ENCODE data around the gene SYMPK.
"Not testable (repeated sequence)": the region's sequence is repeated elsewhere in the genome, so short reads cannot be mapped to it uniquely, and the experiment has no call there.

SYMPK gene

GRCh38 chr19:45800070-45800553, 62.8 kb downstream of the SYMPK start:
- no peak for DNase-seq

- not testable (repeated sequence) for DNase-seq
Observed at GRCh38 chr19:45799541-45799940, 63.4 kb downstream of the SYMPK start.

- DNase-seq: peak; percentile 64 to 72
Observed at GRCh38 chr19:45798995-45799517, 63.9 kb downstream of the SYMPK start.

GRCh38 chr19:45794627-45795026, 68.3 kb downstream of the SYMPK start:
- no peak for DNase-seq

- no peak for DNase-seq
Observed at GRCh38 chr19:45793876-45794275, 69.1 kb downstream of the SYMPK start.

- DNase-seq: no peak
Observed at GRCh38 chr19:45793178-45793564, 69.8 kb downstream of the SYMPK start.

GRCh38 chr19:45792470-45793177, 70.3 kb downstream of the SYMPK start, which contains the start of gene DMWD:
TSS of gene DMWD (minus strand) at chr19:45792845. CDS start at chr19:45792756, 89 bp downstream.
- DNase-seq: peak; percentile 100

- peak; percentile 28 to 47 for DNase-seq
Observed at GRCh38 chr19:45791744-45792469, 71.0 kb downstream of the SYMPK start.

GRCh38 chr19:45790942-45791341, 72.0 kb downstream of the SYMPK start:
- peak in 1 of 2 experiments; percentile 33 for DNase-seq

- DNase-seq: no peak
Observed at GRCh38 chr19:45789035-45789786, 73.7 kb downstream of the SYMPK start.

- no peak for DNase-seq
Observed at GRCh38 chr19:45786533-45786894, 76.4 kb downstream of the SYMPK start.

GRCh38 chr19:45785781-45786532, 77.0 kb downstream of the SYMPK start:
- DNase-seq: no peak

- no peak for DNase-seq
Observed at GRCh38 chr19:45785097-45785496, 77.8 kb downstream of the SYMPK start.

- DNase-seq: no peak
Observed at GRCh38 chr19:45784096-45784495, 78.9 kb downstream of the SYMPK start.

GRCh38 chr19:45782820-45783785, 79.8 kb downstream of the SYMPK start:
- DNase-seq: no peak

GRCh38 chr19:45782162-45782691, 80.7 kb downstream of the SYMPK start, which contains the start of gene DMPK:
TSS of gene DMPK (minus strand) at chr19:45782490. CDS start at chr19:45782352, 138 bp downstream.
- no peak for DNase-seq

GRCh38 chr19:45781214-45782161, 81.5 kb downstream of the SYMPK start:
- DNase-seq: no peak

GRCh38 chr19:45780448-45781213, 82.3 kb downstream of the SYMPK start:
- DNase-seq: no peak

- no peak for DNase-seq
Observed at GRCh38 chr19:45780146-45780447, 82.8 kb downstream of the SYMPK start.
